GM12873 (cell line): ENCODE measurements around the gene WDR36.

Experiments
- TF ChIP-seq, protein P1 (sequence below): IDR thresholded peaks from 2 replicates; pipeline ENCODE4 v1.5.1; 2012; ENCODE audit warnings: low read depth, mild to moderate bottlenecking, moderate library complexity, low read length, control low read depth; ENCODE audit not compliant: insufficient read depth; ENCODE audit errors: missing control alignments

The WDR36 gene

DNA sequence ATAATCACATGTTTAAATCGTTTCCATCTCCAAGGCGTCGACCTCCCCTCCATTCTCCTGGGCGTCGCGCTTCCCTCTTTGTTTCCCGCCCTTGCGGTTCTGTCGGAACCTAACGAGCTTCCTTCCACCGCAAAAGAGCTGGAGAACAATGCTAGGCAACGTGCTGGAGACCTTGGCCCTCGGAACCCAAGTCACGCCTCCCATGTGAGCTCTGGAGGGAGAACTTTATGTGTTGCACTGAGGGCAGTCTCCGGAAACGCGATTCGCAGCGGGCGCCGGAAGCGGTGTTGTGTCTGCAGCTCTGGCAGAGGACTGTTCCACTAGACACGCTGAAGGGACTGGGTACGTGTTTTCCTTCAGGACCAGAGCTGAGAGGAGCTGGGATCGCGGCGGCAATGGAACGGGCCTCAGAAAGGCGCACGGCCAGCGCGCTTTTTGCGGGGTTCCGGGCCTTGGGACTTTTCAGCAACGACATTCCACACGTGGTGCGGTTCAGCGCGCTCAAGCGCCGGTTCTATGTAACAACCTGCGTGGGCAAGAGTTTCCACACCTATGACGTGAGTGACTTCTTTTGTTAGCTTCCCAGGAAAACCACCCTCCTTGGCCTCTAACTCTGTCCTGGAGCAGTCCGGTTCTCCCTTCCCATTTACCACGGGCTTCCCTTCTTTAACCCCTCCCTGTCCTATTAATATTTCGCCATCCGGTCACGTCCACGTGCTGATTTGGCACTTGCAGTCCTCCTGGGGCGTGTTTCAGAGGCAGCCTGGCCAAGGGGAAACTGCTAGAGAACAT lies at the start of gene WDR36:
TSS of gene WDR36 (plus strand) at position 287 of the 792 bp plus-strand sequence. CDS start at position 396, 109 bp downstream.
- TF ChIP-seq, protein P1, sequence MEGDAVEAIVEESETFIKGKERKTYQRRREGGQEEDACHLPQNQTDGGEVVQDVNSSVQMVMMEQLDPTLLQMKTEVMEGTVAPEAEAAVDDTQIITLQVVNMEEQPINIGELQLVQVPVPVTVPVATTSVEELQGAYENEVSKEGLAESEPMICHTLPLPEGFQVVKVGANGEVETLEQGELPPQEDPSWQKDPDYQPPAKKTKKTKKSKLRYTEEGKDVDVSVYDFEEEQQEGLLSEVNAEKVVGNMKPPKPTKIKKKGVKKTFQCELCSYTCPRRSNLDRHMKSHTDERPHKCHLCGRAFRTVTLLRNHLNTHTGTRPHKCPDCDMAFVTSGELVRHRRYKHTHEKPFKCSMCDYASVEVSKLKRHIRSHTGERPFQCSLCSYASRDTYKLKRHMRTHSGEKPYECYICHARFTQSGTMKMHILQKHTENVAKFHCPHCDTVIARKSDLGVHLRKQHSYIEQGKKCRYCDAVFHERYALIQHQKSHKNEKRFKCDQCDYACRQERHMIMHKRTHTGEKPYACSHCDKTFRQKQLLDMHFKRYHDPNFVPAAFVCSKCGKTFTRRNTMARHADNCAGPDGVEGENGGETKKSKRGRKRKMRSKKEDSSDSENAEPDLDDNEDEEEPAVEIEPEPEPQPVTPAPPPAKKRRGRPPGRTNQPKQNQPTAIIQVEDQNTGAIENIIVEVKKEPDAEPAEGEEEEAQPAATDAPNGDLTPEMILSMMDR = no peak

DNA sequence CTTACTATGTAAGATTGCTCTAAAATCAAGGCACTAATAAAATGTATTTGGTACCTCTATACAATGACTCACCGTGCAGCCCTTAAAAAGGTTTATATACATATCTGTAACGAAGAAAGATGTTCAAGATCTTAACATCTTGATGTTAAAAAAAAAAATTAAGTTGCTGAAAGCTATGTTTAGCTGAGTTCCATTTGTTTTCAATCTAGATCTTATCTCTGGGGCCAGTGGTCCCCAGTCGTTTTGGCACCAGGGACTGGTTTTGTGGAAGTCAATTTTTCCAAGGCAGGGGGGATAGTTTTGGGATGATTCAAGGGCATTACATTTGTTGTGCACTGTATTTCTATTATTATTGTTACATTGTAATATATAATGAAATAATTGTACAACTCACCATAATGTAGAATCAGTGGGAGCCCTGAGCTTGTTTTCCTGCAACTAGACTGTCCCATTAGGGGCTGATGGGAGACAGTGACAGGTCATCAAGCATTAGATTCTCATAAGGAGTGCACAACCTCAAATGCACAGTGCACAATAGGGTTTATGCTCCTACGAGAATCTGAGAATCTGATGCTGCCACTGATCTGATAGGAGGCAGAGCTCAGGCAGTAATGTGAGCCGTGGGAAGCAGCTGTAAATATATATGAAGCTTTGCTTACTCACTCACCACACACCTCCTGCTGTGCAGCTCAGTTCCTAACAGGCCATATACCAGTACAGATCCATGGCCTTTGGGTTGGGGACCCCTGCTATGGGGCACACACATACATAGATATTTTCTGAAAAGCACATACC lies 48.2 kb upstream of the WDR36 start:
- TF ChIP-seq, protein P1 = no peak

DNA sequence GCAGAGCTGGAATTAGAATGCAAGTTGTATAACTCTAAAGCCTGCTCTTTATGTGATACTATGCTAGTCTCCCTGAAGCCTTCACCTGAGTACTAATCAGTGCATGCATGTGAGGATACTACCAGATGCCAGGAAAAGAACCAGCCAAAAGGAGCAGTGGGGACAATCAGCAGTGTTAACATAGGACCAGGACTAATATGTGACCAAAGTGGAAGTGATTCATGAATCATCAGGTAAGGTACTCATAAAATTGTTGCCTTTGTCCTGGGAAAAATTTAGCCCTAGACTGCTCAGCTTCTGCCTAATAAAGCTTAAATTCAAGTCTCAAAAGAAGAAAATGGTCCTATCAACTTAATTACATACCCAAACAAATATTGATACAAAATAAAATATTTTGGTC lies 34.1 kb upstream of the WDR36 start:
- TF ChIP-seq, protein P1 = no peak

DNA sequence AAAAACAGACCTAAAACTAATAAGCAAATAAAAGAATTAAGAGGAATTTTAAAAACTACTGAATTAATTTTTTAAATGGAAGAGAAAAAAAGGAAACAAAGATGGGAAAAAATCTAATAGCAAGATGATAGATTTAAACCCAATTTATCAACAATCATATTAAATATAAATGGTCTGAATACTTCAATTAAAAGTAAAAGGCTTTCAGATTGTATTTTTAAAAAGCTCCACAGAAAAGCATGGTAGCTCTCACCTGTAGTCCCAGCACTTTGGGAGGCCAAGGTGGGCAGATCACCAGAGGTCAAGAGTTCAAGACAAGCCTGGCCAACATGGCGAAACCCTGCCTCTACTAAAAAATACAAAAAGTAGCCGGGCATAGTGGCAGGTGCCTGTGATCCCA lies 32.0 kb upstream of the WDR36 start:
- TF ChIP-seq, protein P1 = no peak

DNA sequence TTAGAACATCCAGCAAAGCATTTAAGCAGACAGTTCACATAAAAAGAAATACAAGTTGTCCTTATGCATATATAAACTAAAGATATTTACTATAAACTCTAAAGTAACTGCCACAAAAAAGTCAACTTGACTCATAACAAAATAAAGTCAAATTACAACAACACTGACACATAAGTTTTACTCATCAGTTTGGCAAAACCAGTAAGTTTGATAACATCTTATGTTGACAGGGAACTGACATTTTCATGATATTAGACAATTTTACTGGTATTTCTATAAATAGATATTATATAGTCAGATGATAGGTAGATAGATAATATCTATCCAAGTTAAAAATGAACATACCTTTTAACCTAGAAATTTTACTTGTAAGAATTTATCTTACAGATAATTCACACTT lies 30.5 kb upstream of the WDR36 start:
- TF ChIP-seq, protein P1 = no peak

DNA sequence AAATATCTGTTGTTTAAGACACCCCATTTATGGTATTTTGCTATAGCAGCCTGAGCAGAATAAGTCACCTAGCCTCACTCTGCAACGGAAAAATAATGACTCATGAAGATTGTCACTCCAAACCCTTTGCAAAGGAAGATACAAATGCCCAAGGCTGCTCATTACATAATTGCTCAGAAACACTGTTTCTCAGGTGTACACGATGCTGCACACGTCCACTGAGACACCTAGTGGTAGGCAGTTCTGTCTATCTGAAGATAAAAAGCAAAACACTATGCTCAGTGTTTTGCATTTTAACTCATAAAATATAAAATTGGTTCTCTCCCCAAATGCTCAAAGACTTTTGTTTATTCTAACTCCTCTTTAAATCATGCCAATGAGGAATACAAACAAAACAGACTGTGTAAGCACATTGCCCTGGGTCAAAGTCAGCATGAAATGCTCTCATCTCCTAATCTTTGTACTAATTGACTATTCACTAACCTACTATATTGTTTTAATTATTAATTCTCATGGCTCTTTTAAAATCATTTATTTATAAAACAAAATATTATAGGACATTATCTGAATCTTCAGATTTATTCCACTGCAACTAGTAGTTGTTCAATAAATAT lies 28.3 kb upstream of the WDR36 start:
- TF ChIP-seq, protein P1 = peak; percentile 64

DNA sequence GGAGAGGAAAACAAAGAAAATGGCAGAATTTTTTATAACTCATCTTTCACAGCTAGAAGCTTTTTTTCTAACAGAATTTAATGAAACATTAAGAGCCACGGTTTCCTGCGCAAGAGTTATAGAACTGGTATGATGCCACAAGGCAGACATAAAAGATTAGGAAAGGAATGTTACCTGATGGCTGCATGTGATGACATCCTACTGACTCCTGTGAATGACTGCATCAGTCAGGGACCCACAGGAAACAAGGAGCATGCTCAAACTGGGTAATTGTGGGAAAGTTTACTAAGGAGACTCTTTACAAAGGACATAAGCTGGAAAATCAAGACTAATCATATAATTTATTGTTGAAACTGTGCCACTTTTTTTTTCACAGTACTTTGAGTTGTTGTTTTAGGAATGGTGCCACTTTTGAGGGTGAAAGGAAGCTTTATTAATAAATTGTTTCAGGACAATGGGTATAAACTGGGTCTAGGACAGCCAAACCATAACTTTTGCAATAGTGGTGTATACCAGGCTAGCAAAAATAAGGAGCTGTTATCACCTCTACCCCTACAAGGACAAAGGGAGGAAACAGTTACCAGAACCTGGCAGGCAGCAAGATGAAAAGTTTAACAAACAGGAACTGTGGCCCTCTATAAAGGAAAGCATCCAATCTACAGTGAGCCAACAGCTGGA lies 25.7 kb upstream of the WDR36 start:
- TF ChIP-seq, protein P1 = no peak
